T47D (cell line): ENCODE data around the gene MEX3D.
A peak's percentile ranks its signal among the peaks of the same experiment; 100 is the strongest.

Source experiments
- DNase-seq, 2 experiments: peaks; one replicate each; pipeline versions ENCODE4 v3.0.0 to v3.0.0-alpha.2; 2011 to 2012; ENCODE audit warnings: low read depth in 1 of 2, low spot score in 1 of 2
- JUND ChIP-seq: IDR thresholded peaks from 2 replicates; pipeline ENCODE4 v1.6.1; 2012; ENCODE audit warnings: low read depth
- in situ Hi-C: cut with HindIII; loops from 2 replicates; pipeline ENCODE4 v1.10.0; 2016; ENCODE audit warnings: low sequenced_read_pairs, low pct_unique_long_range_greater_than_20kb

MEX3D gene

GRCh38 chr19:1512671-1513498, 55.2 kb downstream of the MEX3D start, which contains the start of gene ADAMTSL5:
Gene ADAMTSL5, minus strand, starts transcription at chr19:1513019. Its CDS starts 2,076 bp downstream, at chr19:1510943.
- in situ Hi-C loops: no loop called here
- no peak for TF ChIP-seq JUND
- DNase-seq: peak in 1 of 2 experiments; percentile 80

- DNase-seq: no peak
- in situ Hi-C loops: no loop called here
These were observed 56.5 kb downstream of the MEX3D start for GRCh38 chr19:1511318-1512317.

DNA sequence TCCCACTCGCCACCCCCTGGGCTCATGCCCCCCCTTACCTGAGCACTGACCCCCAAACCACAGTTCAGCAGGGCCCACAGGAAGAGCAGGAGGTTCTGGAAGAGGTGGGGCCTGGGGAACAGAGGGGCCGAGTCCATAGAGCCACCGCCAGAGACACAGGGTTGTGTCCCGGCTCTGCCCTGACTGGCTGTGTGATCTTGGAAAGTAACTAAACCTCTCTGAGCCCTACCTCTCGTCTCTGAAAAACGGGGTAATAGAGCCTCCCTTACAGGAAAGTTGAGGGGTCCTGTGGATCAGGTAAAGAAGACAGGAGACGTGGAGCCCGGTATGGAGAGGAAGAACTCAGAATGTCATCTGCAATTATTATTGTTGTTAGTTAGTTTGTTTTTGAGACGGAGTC, 57.3 kb downstream of the MEX3D start:
- TF ChIP-seq JUND: no peak
- DNase-seq: no peak
- in situ Hi-C loops: no loop called here

More at GRCh38 chr19:1511318-1512317, 56.5 kb downstream of the MEX3D start:
- TF ChIP-seq JUND: no peak

DNA sequence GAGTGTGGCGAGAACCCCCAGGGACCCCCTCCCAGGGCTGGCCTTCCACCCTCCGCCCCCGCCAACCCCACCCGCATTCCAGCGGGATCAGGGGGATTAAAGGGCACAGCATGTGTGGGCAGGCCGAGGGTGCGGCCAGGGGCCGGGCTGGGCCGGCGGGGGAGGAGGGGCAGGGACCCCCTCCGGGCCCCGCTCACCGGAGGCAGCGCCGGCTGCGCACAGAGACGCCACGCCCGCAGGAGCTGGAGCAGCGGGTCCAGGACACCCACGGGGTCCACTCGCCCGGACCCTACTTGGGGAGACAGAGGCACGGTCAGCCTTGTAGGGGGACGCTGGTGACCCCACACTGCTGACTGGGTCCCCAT, 57.7 kb downstream of the MEX3D start:
- in situ Hi-C loops: no loop called here
- no peak for DNase-seq
- no peak for TF ChIP-seq JUND

- DNase-seq: no peak
- TF ChIP-seq JUND: no peak
- in situ Hi-C loops: no loop called here
These were observed 58.3 kb downstream of the MEX3D start for GRCh38 chr19:1509602-1510441.

GRCh38 chr19:1508507-1508856, 59.6 kb downstream of the MEX3D start:
- TF ChIP-seq JUND: no peak
- DNase-seq: no peak
- in situ Hi-C loops: no loop called here

DNA sequence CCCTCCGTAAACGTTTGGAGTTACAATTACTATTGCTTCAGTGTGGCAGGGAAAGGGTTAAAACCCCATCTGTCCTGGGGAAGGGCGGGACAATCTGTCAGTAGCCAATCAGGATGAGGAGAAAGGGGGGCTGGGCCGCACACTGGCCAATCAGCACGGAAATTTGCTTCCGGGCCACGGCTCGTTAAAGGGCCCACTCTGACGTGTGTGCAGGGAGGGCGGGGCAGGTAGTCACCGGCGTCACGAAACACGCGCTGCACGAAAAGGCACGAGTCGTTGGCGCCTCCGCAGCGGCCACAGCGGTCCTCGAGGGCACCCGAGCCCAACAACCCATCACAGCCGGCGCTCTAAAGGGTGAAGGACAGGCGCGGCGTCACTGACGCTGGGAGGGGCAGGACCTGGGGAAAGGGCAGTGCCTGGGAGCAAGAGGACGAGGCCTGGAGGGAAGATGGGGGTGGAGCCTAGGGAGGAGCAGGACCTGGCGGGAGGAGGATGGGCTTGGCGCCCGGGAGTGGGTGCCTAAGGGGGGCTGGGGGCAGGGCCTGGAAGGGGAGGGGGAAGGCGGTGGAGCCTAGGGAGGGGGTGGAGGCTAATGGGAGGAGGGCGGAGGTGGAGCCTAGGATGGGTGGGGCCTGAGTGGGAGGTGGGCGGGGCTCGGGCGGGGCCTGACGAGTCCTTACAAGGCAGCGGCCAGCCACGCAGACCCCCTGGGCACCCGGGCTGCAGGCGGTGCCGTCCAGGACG, 60.2 kb downstream of the MEX3D start:
- in situ Hi-C loops: no loop called here
- TF ChIP-seq JUND: no peak
- DNase-seq: peak; percentile 97 to 98

- no peak for DNase-seq
- in situ Hi-C loops: no loop called here
- TF ChIP-seq JUND: no peak
These were observed 60.9 kb downstream of the MEX3D start for GRCh38 chr19:1507192-1507660.

DNA sequence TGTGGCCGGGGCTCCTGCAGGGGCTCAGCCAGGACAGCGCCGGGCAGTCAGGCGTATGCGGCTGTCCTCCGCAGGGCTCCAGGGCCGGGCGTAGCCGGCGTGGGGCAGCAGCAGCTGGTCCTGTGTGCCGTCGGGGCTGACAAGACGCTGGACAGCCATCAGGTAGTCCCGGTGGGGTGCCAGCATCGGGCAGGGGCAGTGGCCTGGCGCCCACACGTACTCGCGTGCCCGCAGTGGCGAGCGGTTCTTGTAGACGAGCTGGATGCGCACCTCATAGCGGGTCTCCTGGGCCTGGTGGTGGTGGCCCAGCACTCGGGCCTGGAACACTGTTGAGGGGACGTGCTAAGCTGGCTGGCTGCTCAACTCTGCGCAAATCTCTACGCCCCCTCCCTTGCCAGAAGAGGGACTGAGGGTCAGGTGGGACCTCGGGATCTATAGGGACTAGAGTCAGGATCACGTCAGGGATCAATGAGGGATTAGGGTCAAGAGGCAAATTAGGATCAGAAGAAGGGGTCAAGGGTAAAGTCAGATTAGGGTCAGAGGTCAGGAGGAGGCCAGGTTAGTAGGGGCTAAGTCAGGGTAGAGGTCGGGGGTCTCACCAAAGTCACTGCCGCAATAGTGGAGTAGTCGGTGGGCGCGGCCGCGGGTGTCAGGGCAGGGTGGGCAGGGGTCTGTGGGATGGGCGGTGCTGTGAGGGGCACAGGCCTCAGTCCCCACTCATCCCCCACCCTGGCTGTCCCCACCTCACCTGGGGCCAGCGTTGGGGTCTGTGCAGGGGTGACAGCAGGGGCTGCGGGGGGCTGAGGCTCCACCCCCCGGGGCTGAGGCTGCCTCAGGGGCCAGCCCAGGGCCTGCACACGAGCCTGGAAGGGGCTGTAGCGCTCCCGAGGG, 61.9 kb downstream of the MEX3D start:
- DNase-seq: no peak
- in situ Hi-C loops: no loop called here
- TF ChIP-seq JUND: no peak

DNA sequence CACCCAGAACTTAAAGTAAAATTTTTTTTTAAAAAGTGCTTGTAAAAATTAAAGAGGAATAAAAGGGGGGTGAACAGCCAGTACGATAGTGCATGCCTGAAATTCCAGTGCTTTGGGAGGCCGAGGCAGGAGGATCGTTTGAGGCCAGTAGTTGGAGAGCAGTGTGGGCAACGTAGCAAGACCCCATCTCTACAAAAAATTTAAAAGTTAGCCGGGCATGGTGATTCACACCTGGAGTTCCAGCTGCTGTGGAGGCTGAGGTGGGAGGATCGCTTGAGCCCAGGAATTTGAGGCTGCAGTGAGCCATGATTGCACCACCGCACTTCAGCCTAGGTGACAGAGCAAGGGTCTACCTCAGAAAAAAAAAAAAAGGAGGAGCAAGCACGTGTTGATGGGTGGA, 63.1 kb downstream of the MEX3D start:
- TF ChIP-seq JUND: no peak
- in situ Hi-C loops: no loop called here
- no peak for DNase-seq
